ENCODE results near the gene IL19. TPM values are rescaled to one million over a fixed set of nuclear protein-coding genes. Genes with fewer than 3 reads are reported as not detected.
A peak's percentile ranks its signal among the peaks of the same experiment; 100 is the strongest.

IL19 gene
- total and polyA plus RNA-seq, 9 of the 15 experiments (the other 6 are each of a cell fraction or from before 2014, with no cell fraction given) = not detected

- TF ChIP-seq, protein P1, sequence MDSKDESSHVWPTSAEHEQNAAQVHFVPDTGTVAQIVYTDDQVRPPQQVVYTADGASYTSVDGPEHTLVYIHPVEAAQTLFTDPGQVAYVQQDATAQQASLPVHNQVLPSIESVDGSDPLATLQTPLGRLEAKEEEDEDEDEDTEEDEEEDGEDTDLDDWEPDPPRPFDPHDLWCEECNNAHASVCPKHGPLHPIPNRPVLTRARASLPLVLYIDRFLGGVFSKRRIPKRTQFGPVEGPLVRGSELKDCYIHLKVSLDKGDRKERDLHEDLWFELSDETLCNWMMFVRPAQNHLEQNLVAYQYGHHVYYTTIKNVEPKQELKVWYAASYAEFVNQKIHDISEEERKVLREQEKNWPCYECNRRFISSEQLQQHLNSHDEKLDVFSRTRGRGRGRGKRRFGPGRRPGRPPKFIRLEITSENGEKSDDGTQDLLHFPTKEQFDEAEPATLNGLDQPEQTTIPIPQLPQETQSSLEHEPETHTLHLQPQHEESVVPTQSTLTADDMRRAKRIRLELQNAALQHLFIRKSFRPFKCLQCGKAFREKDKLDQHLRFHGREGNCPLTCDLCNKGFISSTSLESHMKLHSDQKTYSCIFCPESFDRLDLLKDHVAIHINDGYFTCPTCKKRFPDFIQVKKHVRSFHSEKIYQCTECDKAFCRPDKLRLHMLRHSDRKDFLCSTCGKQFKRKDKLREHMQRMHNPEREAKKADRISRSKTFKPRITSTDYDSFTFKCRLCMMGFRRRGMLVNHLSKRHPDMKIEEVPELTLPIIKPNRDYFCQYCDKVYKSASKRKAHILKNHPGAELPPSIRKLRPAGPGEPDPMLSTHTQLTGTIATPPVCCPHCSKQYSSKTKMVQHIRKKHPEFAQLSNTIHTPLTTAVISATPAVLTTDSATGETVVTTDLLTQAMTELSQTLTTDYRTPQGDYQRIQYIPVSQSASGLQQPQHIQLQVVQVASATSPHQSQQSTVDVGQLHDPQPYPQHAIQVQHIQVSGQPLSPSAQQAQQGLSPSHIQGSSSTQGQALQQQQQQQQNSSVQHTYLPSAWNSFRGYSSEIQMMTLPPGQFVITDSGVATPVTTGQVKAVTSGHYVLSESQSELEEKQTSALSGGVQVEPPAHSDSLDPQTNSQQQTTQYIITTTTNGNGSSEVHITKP (IDR thresholded peaks at IDR 0.05; ENCODE audit: partially characterized antibody) = peak; percentile 40
- TF ChIP-seq FOXM1 (IDR thresholded peaks at IDR 0.05; ENCODE audit: low read depth) (no peak), FOXM1 (CRISPR knock-in tag; IDR thresholded peaks at IDR 0.05; ENCODE audit: low read depth) (no peak), STAT6 (CRISPR knock-in tag; IDR thresholded peaks at IDR 0.05) (no peak), ZNF174 (CRISPR knock-in tag; IDR thresholded peaks at IDR 0.05) (no peak), KAT2B (IDR thresholded peaks at IDR 0.05; ENCODE audit: low read depth, low read length) (no peak), RCOR1 (IDR thresholded peaks at IDR 0.05; ENCODE audit: borderline replicate concordance in 1 of 2, low read depth in 2 of 2, low read length in 2 of 2) (peak in 1 of 2 experiments; percentile 51; a peak in 1 of 4 replicates), TEAD2 (tag; IDR thresholded peaks at IDR 0.05) (no peak), FOXA1 (IDR thresholded peaks at IDR 0.05; ENCODE audit: borderline replicate concordance) (no peak), SMC3 (conservative IDR thresholded peaks at IDR 0.05; ENCODE audit: insufficient read depth, low read depth, low read length) (peak; percentile 47; the same call in 1 of the 2 replicates)
- TF ChIP-seq, protein P2, sequence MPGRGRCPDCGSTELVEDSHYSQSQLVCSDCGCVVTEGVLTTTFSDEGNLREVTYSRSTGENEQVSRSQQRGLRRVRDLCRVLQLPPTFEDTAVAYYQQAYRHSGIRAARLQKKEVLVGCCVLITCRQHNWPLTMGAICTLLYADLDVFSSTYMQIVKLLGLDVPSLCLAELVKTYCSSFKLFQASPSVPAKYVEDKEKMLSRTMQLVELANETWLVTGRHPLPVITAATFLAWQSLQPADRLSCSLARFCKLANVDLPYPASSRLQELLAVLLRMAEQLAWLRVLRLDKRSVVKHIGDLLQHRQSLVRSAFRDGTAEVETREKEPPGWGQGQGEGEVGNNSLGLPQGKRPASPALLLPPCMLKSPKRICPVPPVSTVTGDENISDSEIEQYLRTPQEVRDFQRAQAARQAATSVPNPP (IDR thresholded peaks at IDR 0.05; ENCODE audit: borderline replicate concordance, insufficient read depth, insufficient read length) = no peak
- TF ChIP-seq, protein P3, sequence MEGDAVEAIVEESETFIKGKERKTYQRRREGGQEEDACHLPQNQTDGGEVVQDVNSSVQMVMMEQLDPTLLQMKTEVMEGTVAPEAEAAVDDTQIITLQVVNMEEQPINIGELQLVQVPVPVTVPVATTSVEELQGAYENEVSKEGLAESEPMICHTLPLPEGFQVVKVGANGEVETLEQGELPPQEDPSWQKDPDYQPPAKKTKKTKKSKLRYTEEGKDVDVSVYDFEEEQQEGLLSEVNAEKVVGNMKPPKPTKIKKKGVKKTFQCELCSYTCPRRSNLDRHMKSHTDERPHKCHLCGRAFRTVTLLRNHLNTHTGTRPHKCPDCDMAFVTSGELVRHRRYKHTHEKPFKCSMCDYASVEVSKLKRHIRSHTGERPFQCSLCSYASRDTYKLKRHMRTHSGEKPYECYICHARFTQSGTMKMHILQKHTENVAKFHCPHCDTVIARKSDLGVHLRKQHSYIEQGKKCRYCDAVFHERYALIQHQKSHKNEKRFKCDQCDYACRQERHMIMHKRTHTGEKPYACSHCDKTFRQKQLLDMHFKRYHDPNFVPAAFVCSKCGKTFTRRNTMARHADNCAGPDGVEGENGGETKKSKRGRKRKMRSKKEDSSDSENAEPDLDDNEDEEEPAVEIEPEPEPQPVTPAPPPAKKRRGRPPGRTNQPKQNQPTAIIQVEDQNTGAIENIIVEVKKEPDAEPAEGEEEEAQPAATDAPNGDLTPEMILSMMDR (IDR thresholded peaks at IDR 0.05 in 2 of 3, conservative IDR thresholded peaks at IDR 0.05 in 1 of 3; ENCODE audit: insufficient read depth in 2 of 3, low read depth in 1 of 3, low read length in 3 of 3) = peak; percentile 56 to 75 (median 73)
These were observed 31.9 kb upstream of the IL19 start (continued) for GRCh38 chr1:206738370-206739366.

Data from K562 (cell line).